ENCODE measurements around the gene CNTN4.
"Not testable (repeated sequence)": the region's sequence is repeated elsewhere in the genome, so short reads cannot be mapped to it uniquely, and the experiment has no call there.

The CNTN4 gene

DNA sequence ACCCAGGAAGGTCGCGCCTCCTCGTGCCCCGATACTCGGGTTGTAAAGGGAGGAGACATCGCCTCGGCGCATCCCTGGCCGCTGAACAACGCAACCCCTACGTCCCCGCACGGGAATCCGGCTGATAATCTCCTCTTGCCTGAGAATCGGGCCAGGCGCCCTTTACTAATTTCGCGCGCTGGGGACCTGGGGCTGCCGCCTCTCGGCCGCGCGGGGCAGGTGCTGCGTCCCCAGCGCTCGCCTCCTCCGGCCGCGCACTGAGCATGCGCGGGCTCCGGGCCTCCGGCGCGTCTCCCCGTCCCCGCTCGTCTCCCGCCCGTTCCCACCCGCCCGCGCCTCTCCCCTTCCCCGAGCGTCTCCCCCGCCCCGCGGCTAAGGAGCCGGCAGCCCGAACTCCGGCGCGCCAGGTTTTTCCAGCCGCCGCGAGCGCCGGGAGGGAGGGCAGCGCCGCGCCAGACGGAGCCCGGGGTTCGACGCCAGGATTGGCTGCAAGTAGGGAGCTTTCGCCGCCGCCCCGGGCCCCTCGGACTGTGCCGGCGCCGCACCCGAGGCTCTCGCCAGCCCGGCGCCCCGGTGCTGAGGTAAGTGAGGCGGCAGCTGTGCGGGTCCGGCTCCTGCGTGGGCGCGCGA lies at the start of gene CNTN4:
Gene CNTN4 (plus strand): TSS at position 469 of the 630 bp plus-strand sequence.
- no peak for DNase-seq (ENCODE audit: low read depth)

GRCh38 chr3:2061360-2061759 lies 37.3 kb upstream of the CNTN4 start:
- DNase-seq (ENCODE audit: low read depth) = no peak

DNA sequence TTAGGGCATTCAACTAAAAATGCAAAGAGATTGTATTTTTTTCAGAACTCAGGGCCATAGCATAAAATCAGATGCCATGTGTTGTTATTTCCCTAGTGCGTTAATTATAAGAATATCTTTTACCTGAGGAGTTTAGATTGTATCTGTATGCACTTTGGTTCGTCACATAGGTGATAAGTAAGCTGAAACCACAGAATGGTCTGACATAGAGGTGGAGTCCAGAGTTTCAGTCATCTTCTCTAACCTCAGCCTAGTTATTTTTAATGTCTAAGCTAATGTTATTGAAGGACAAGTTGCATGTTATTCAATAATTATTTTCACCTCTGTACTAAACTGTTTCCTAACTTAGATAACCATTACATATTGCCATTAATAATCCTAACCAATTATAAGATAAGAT lies 27.1 kb upstream of the CNTN4 start:
- DNase-seq (ENCODE audit: low read depth) = no peak

- no peak for DNase-seq (ENCODE audit: low read depth)
These were observed 19.8 kb upstream of the CNTN4 start for GRCh38 chr3:2078821-2079220.

- DNase-seq (ENCODE audit: low read depth) = no peak
These were observed 15.7 kb upstream of the CNTN4 start for GRCh38 chr3:2082871-2083480.

GRCh38 chr3:2083558-2083957 lies 15.1 kb upstream of the CNTN4 start:
- not testable (repeated sequence) for DNase-seq (ENCODE audit: low read depth)

GRCh38 chr3:2090095-2090911 lies 8.4 kb upstream of the CNTN4 start:
- DNase-seq (ENCODE audit: low read depth) = no peak

GRCh38 chr3:2092758-2093157 lies 5.9 kb upstream of the CNTN4 start:
- DNase-seq (ENCODE audit: low read depth) = no peak

GRCh38 chr3:2094941-2095340 lies 3.7 kb upstream of the CNTN4 start:
- DNase-seq (ENCODE audit: low read depth) = no peak

DNA sequence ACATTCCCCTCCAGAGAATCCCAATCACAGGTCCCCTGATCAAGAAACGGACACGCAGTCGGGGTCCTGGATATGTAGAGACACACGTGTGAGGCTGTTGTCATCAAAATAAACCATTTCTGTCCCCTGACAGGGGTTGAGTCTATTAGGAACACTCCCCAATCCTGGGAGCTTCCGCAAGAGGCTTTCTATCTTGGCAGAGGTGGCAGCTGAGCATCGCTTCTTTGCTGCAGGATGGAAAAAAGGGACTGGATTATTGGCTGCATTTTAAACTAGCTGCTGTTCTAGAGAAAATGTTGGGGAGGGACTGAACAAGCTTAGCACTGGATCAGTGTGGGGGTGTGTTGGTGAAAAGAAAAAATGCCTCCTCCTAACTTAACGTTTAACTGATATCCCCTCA lies 2.5 kb upstream of the CNTN4 start:
- DNase-seq (ENCODE audit: low read depth) = no peak

DNA sequence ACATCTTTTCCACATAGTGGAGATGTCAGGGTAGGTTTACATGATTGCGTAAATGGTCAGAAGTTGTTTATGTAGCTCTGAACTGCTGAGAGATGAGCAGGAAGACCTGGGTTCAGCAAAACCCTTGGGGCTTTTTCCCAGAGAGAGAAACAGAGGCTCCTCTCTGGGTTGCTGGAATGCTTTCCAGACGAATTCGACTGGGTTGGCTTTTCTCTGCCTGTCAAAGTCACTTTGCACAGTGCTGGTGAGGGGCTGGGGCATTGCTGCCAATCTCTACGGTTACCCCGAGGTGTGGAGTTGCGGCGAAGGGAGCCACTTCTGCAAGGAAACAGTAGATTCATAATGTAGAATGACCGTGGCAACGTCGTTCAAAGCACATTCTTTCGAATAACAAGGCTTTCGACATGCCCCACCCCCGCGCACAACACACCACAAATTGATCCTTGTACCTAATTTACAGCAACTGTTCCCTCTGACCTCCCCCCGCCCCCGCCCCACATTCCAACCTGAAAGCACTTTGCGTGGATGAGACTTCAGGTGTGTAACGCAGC lies 950 bp upstream of the CNTN4 start:
- no peak for DNase-seq (ENCODE audit: low read depth)

GRCh38 chr3:2099028-2099671 lies 484 bp downstream of the CNTN4 start:
- no peak for DNase-seq (ENCODE audit: low read depth)

GRCh38 chr3:2099779-2100191 lies 1.1 kb downstream of the CNTN4 start:
- DNase-seq (ENCODE audit: low read depth) = no peak

DNA sequence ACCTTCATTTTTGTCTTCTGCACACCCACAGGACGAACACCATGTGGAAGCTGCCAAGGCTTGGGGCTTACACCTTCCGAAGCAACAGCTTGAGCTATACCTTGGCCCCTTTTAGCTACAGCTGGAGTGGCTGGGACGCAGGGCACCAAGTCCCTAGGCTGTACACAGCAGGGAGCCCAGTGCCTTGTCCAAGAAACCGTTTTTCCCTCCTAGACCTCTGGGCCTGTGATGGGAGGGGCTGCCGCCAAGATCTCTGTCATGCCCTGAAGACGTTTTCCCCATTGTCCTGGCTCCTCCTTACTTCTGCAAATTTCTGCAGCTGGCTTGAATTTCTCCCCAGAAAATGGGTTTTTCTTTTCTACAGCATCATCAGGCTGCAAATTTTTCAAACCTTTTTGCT lies 7.8 kb downstream of the CNTN4 start:
- no peak for DNase-seq (ENCODE audit: low read depth)

GRCh38 chr3:2110597-2111117 lies 12.0 kb downstream of the CNTN4 start:
- no peak for DNase-seq (ENCODE audit: low read depth)

DNA sequence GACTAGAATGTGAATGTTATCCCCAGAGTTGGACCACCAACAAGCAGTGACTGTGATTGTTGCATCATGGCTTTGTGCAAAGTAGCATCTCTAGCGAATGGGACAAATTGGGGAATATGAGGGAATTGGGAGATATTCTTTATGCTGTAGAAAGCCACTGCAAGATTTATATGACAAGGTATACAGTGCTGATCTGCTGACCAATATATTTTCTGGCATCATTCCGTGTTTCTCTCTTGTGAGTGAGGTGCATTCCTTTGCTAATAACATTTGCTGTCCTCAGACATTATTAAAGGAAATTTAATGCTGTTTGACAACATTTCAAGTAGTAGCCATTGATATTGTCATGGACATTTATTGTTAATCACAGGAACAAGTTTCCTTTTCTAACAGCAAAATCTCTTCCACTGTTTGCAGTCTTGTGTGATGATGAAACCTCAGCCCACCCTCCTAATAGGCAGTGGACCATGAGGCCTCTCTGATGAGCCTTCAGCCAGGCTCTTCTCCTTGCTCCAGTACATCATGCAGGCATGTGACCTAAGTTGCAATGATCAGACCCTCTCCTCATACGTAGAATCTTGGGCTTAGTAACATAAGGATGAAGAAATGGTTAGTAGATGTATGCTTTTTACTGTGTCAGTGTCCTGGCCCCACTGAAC lies 16.1 kb downstream of the CNTN4 start:
- DNase-seq (ENCODE audit: low read depth) = no peak

DNA sequence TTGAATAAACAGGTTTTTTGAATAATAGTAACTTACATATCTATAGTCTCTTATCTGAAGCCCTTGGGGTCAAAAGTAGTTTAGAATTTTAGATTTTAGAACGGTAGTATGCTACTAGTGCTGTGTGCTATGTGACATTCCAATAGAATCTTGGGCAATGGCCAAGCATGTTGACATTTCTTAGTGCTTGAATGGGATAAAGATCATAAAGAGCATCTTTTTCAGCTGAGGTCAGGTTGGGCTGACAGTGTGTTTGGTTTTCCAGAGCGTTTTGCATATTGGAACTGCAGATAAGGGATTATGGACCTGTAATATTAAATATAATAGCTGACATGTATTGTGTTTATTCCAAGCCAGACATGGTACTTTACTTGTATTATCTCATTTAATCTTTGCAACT lies 32.1 kb downstream of the CNTN4 start:
- no peak for DNase-seq (ENCODE audit: low read depth)

DNA sequence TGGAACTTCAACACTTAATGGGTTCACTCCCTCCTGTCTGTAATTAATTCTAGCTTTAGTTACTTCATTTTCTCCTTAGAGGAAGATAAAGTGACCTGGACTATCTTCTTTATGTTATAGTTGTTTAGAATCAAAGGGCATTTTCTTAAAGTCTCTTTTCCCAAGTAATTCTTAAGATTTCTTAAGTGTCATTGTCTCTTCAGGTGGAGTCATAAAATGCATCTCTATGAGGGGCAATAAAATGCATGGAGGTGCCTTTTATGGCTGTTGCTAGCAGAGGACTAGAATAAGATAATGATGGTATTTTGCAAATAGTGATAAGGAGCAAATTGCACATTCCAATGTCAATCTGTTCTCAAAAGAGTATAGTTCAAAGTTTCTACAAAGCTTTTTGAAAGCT lies 34.5 kb downstream of the CNTN4 start:
- no peak for DNase-seq (ENCODE audit: low read depth)

DNA sequence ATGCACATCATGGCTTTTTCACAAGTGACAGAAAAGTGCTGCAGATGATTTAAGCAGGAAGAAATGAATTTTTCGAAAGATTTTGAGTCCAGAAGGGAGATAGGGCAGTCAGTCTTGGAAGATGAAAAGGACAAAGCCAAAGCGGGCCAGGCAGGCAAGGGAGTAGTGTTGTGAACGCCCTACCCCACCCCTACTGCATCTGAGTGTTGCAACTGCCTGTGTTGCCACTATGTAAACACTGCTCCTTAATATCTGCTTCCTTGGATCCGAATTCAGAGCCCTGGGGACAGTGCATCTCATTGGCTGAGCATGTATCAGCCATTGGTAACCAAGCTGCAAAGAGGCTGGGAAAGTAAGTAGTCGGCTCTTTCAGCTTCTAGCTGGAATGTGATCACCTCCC lies 39.0 kb downstream of the CNTN4 start:
- DNase-seq (ENCODE audit: low read depth) = no peak

DNA sequence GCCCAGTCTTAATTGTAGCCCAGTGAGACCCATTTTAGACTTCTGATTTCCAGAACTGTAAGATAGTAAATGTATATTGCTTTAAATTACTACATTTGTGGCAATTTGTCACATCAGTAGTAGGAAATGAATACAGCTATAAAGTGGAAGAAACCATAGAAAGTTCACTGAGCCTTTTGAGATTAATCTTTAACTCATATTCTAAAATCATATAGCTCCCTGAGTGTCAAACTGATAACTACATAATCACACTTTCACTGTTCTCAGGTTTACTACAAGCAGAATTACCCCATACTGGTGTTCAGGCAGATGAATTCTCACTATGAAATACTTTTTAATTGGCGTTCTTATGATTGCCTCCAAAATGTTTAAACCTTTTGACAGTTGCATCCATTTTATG lies 42.8 kb downstream of the CNTN4 start:
- no peak for DNase-seq (ENCODE audit: low read depth)

DNA sequence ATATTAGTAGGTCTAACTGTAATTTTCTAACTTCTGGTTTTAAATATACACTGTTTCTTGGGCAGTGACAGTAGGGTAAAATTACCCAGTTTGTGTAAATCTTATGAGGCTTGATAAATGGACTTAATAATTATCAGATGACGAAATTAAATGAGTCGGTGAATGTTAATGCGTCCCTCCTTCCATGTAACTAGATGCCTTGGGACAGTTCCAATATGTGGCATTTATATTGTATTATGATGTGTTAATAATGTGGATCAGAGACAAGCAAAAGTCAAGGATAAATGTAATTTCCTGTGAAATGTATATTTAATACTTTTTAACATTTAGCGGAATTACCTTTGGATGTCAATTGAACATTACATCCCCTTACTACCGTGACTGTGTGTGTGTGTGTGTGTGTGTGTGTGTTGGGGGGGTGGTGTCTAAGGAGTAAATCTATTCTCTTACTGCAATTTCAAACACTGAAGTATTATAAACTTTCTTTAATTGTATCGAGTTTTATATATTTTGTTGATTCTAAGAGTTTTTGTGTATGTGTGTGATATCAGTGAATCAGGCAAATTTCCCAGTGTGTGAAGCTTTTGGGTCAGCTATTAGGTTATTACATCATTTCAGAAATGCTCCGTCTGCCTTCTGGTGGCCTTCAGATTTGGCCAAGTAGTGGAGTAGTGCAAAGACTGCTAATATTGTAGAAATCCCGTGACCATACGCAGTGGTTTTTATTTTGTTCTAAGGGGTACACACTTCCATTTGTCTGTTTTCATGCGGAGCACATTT lies 50.1 kb downstream of the CNTN4 start:
- DNase-seq (ENCODE audit: low read depth) = no peak

Data from stimulated activated CD8-positive, alpha-beta memory T cell treated with anti-CD3 and anti-CD28 coated beads, Interleukin-12 subunit alpha, Interleukin-12 subunit beta, amount 100 ng/mL, for 1 hour (primary cell).